ENCODE data around the gene RNF227.

GRCh38 chr17:7883781-7884386 is 32.2 kb downstream of the RNF227 start:
- TF ChIP-seq ASH2L (IDR thresholded peaks at IDR 0.05; ENCODE audit: low read length) (no peak), KDM1A (IDR thresholded peaks at IDR 0.05; ENCODE audit: borderline replicate concordance, low read length) (no peak), RXRA (IDR thresholded peaks at IDR 0.05; ENCODE audit: insufficient read depth, low read depth, low read length) (no peak), GTF2F1 (IDR thresholded peaks at IDR 0.05; ENCODE audit: borderline replicate concordance, low read depth, low read length) (no peak), CHD2 (IDR thresholded peaks at IDR 0.05; ENCODE audit: low read length) (no peak), RAD21 (IDR thresholded peaks at IDR 0.05 in 1 of 2, conservative IDR thresholded peaks at IDR 0.05 in 1 of 2; ENCODE audit: low read depth in 2 of 2, low read length in 2 of 2) (no peak), CTCF (IDR thresholded peaks at IDR 0.05; ENCODE audit: control extremely low read depth in 1 of 3, insufficient read depth in 1 of 3, low read depth in 1 of 3, low read length in 3 of 3) (no peak)

Data from H1 (cell line).